Right lobe of liver (tissue), 6 donors: ENCODE data around the gene ZNF570. TPM values are rescaled to one million over a fixed set of nuclear protein-coding genes. Genes with fewer than 3 reads are reported as not detected.

Experiments used
- ATAC-seq, 4 donors: fragments of 200-7000 bp; cut with Tn5 transposase; one replicate each; pipeline ENCODE4 v1.9.1; 2020; ENCODE audit warnings: mild to moderate bottlenecking in 4 of 4, moderate library complexity in 4 of 4
- DNase-seq, 3 donors: peaks; one replicate each; pipeline ENCODE4 v3.0.0-alpha.2; 2020
- H3K27ac ChIP-seq, 3 donors: fragments of 200-600 bp; one replicate each; pipeline ENCODE4 v1.8.0; 2022
- H3K27me3 ChIP-seq, 2 donors: fragments of 200-600 bp; one replicate each; pipeline ENCODE4 v1.8.0; 2022
- H3K36me3 ChIP-seq, 4 donors: fragments of 200-600 bp; sonication (generic) in 1 of 4; one replicate each; pipeline versions ENCODE4 v1.5.1 to v1.8.0; 2017 to 2022; ENCODE audit warnings: control low read depth in 1 of 4
- H3K4me1 ChIP-seq, 4 donors: fragments of 200-600 bp; sonication (generic) in 1 of 4; one replicate each; pipeline versions ENCODE4 v1.5.1 to v1.8.0; 2017 to 2022; ENCODE audit warnings: control low read depth in 1 of 4
- H3K4me3 ChIP-seq, 3 donors: fragments of 200-600 bp; one replicate each; pipeline ENCODE4 v1.8.0; 2022
- H3K9me3 ChIP-seq, 4 donors: fragments of 200-600 bp; sonication (generic) in 1 of 4; one replicate each; pipeline versions ENCODE4 v1.5.1 to v1.8.0; 2017 to 2022; ENCODE audit warnings: control low read depth in 1 of 4
- POLR2A ChIP-seq: fragments of 450-650 bp; IDR thresholded peaks from one replicate; pipeline ENCODE4 v1.6.1; 2017; ENCODE audit warnings: antibody characterized with exemption, mild to moderate bottlenecking
- WGBS: methylation state at CpG from one replicate; pipeline ENCODE4 v1.1.6; 2018; ENCODE audit warnings: low coverage, low lambda C conversion rate; ENCODE audit not compliant: insufficient coverage; ENCODE audit errors: missing lambda C conversion rate; 5-methylcytosine and 5-hydroxymethylcytosine counted together
- intact Hi-C, 2 donors: fragments of 100-400 bp; cut with DNase I; formaldehyde crosslinking; loops; one replicate each; pipeline versions ENCODE4 v1.11.2 to v1.14.1; 2022
- total RNA-seq, 6 experiments: library from RNA; depleted of rRNA in 2 of 6; stranded (reverse); fragments of >200 nt in 2 of 6; fragmentation: NEBNext Ultra II Directional in 3 of 6; extraction: Animal tissue kit (Norgen Biotek cat#: 25700) in 3 of 6; gene quantifications; one replicate each; pipeline versions ENCODE4 v1.1.0 to v1.2.4, GENCODE V29; 2016 to 2023
- TF ChIP-seq, protein P1 (sequence below), 4 donors: fragments of 200-600 bp in 3 of 4; fragments of 450-650 bp in 1 of 4; IDR thresholded peaks; one replicate each; pipeline versions ENCODE4 v1.5.1 to v1.8.0; 2016 to 2022; ENCODE audit warnings: antibody characterized with exemption in 4 of 4, mild to moderate bottlenecking in 2 of 4
- donor health status: DM: no; HTN: yes; CAD: no.
- donor health status: DM: no; HTN: no; CAD: no.
- donor health status: DM: no; HTN: no; CAD: no.
- donor health status: DM: no; HTN: yes; CAD: no.
- donor health status: DM: no; HTN: yes; CAD: no.

ZNF570 gene
- total RNA-seq, 6 experiments from 2014 or later = 0.93 to 2.0 (median 1.5) TPM

DNA sequence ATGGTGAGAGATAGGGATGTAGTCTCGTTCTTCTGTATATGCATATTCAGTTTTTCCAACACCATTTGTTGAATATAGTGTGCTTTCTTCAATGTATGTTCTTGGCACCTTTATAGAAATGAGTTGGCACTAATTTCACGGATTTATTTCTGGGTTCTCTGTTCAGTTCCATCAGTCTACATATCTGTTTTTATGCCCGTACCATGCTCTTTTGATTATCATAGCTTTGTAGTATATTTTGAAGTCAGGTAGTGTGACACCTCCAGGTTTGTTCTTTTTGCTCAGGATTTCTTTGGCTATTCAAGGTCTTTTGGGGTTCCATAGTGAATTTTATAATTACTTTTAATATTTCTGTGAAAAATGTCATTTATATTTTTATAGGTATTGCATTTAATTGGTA is 23.1 kb downstream of the ZNF570 start:
- Histone ChIP-seq H3K4me3 (no peak overlapping the region), H3K36me3 (no peaks in the 10 kb centered on the region), H3K9me3 (peaks cover 0 to 22% (median 4%) of the 10 kb centered on the region in 4 donors), H3K27ac (no peak overlapping the region), H3K4me1 (no peaks in the 10 kb centered on the region), H3K27me3 (no peaks in the 10 kb centered on the region)
- DNase-seq (no peak), ATAC-seq (no peak)
- 48% methylated on average over 3 of the region's 3 CpGs for WGBS
- no peak for TF ChIP-seq POLR2A
- TF ChIP-seq, protein P1, sequence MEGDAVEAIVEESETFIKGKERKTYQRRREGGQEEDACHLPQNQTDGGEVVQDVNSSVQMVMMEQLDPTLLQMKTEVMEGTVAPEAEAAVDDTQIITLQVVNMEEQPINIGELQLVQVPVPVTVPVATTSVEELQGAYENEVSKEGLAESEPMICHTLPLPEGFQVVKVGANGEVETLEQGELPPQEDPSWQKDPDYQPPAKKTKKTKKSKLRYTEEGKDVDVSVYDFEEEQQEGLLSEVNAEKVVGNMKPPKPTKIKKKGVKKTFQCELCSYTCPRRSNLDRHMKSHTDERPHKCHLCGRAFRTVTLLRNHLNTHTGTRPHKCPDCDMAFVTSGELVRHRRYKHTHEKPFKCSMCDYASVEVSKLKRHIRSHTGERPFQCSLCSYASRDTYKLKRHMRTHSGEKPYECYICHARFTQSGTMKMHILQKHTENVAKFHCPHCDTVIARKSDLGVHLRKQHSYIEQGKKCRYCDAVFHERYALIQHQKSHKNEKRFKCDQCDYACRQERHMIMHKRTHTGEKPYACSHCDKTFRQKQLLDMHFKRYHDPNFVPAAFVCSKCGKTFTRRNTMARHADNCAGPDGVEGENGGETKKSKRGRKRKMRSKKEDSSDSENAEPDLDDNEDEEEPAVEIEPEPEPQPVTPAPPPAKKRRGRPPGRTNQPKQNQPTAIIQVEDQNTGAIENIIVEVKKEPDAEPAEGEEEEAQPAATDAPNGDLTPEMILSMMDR (IDR thresholded peaks at IDR 0.05) = no peak
- intact Hi-C loops = no loop called here

DNA sequence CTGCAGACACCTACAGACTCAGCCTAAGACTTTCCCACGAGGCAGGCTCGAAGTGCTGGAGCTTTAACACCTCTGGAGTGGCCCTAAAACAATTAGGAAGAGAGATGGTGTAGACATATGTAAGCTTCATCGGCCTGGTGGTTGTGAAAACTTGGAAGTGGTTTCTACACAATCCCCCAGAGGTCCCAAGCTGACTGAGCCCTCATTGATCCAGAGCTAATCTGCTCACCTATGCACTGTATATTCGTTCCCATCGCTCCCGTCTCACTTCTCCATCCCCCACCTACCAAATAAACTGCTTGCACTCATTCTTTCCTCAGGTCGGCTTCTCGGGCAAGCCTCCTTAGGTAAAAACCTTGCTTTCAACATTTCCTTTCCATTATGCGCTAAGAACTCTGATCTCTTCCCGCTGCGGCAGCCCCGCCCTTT is 36.8 kb downstream of the ZNF570 start:
- ATAC-seq = no peak

DNA sequence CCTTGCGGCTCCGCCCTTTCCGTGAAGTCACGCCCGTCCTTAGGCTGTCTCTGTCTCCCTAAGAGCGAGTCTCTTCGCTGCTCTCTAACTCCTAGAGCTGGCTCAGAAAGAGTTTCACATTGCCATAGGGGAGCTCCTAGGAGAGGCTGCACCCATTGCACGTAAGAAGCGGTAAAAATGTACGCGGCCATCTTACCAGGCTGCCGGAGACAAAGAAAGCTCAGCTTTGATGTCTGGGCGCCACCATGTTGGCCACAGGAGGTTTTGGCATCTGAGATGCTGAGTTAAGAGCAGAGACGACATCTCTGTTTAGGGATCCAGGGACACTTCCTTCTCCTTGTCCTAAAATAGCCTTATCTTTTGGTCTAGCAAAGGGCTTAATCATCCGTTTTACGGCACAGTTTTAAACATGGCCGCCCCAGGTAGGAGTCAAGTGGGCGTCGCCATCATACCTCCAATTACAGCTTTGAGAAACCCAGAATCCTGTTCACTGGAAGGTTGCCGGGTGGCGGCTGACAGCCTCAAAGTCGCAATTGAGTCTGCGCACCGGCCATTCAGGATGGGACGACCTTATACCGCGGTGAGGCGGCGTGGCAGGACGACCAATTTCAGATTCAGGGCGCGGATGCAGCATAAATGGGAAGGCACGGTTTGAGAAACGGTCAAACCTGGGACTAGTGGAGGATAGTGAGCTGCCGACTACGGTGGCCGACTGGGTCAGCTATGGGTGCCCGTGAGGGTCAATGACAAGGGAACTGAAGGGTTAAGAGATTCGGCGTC is 37.4 kb downstream of the ZNF570 start, which contains the start of gene ZNF793:
Gene ZNF793, plus strand, starts transcription at position 553 of the 780 bp plus-strand sequence. CDS start 16,501 bp downstream, outside the sequence.
- H3K9me3 ChIP-seq = peaks cover 0 to 4% (median 0%) of the 10 kb centered on the region in 4 donors
- no peak for TF ChIP-seq POLR2A
- TF ChIP-seq, protein P1 (IDR thresholded peaks at IDR 0.05) = no peak
- no peaks in the 10 kb centered on the region for H3K4me1 ChIP-seq
- H3K36me3 ChIP-seq = no peaks in the 10 kb centered on the region
- intact Hi-C loops = no loop called here
- DNase-seq (peak; percentile 43 to 59 (median 43)), ATAC-seq (peak; percentile 68 to 74 (median 70))
- H3K27me3 ChIP-seq = no peaks in the 10 kb centered on the region
- H3K27ac ChIP-seq = peak within 1 kb of the TSS; percentile 40 to 70 (median 51)
- peak within 1 kb of the TSS; percentile 51 to 56 (median 56) for H3K4me3 ChIP-seq
- 2% methylated on average over 39 of the region's 40 CpGs for WGBS

More for the DNA sequence above, 36.8 kb downstream of the ZNF570 start:
- 3% methylated on average over 9 of the region's 12 CpGs for WGBS
- TF ChIP-seq POLR2A = no peak
- TF ChIP-seq, protein P1 (IDR thresholded peaks at IDR 0.05) = no peak
- peaks cover 0 to 4% (median 0%) of the 10 kb centered on the region in 4 donors for H3K9me3 ChIP-seq
- H3K4me1 ChIP-seq = no peaks in the 10 kb centered on the region
- H3K4me3 ChIP-seq = peak overlapping the region; percentile 51 to 56 (median 56)
- H3K27ac ChIP-seq = peak overlapping the region; percentile 40 to 70 (median 51)
- DNase-seq = no peak
- intact Hi-C loops = no loop called here
- H3K27me3 ChIP-seq = no peaks in the 10 kb centered on the region
- H3K36me3 ChIP-seq = no peaks in the 10 kb centered on the region

DNA sequence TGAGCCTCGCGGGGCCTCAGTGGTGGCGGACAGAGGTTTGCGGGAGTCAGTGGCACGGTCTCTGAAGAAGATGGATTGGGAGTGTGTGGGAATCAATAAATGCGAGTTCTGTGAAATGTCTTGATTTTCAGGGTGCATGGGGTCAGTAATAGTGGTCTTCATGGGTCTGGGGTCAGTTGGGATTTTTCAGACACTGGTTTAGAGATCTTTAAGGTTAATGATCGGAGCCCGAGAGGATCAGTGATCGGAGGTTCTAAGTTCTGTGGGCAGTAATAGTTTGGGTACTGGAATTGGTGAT is 38.0 kb downstream of the ZNF570 start:
- intact Hi-C loops = no loop called here
- no peak for ATAC-seq
- TF ChIP-seq POLR2A = no peak
- TF ChIP-seq, protein P1 (IDR thresholded peaks at IDR 0.05) = no peak
- Histone ChIP-seq H3K36me3 (no peaks in the 10 kb centered on the region), H3K9me3 (peaks cover 0 to 4% (median 0%) of the 10 kb centered on the region in 4 donors), H3K27me3 (no peaks in the 10 kb centered on the region), H3K4me3 (peak overlapping the region; percentile 51 to 56 (median 56)), H3K4me1 (no peaks in the 10 kb centered on the region), H3K27ac (peak overlapping the region in 1 of 3 donors; percentile 51)
- WGBS = 5% methylated on average over 9 of the region's 9 CpGs
- DNase-seq = no peak
